DMS 273 (cell line): Measurements from ENCODE around the gene TEAD4.
A peak's percentile ranks its signal among the peaks of the same experiment; 100 is the strongest.

ENCODE experiments used
- DNase-seq: peaks from one replicate; lab custom pipeline; 2025; ENCODE audit not compliant: unreplicated experiment; lab: John Stamatoyannopoulos, UW

The TEAD4 gene

GRCh38 chr12:2960390-2960956 is 1.3 kb downstream of the TEAD4 start:
- peak; percentile 48 for DNase-seq

GRCh38 chr12:2960996-2961616 is 1.9 kb downstream of the TEAD4 start:
- DNase-seq = no peak

GRCh38 chr12:2961705-2962104 is 2.5 kb downstream of the TEAD4 start:
- no peak for DNase-seq

- DNase-seq = peak; percentile 14
These were observed 4.1 kb downstream of the TEAD4 start for GRCh38 chr12:2963154-2963759.

- no peak for DNase-seq
These were observed 4.6 kb downstream of the TEAD4 start for GRCh38 chr12:2963760-2964292.

GRCh38 chr12:2967651-2968050 is 8.5 kb downstream of the TEAD4 start:
- no peak for DNase-seq

- no peak for DNase-seq
These were observed 11.5 kb downstream of the TEAD4 start for GRCh38 chr12:2970744-2971143.

- no peak for DNase-seq
These were observed 14.4 kb downstream of the TEAD4 start for GRCh38 chr12:2973566-2973965.

- DNase-seq = no peak
These were observed 15.4 kb downstream of the TEAD4 start for GRCh38 chr12:2974560-2974971.

GRCh38 chr12:2976581-2976996 is 17.4 kb downstream of the TEAD4 start:
- DNase-seq = peak; percentile 44

- no peak for DNase-seq
These were observed 18.6 kb downstream of the TEAD4 start for GRCh38 chr12:2977776-2978175.

- DNase-seq = no peak
These were observed 20.6 kb downstream of the TEAD4 start for GRCh38 chr12:2979806-2980205.

GRCh38 chr12:2980630-2981029 is 21.4 kb downstream of the TEAD4 start:
- no peak for DNase-seq

GRCh38 chr12:2982361-2982760 is 23.2 kb downstream of the TEAD4 start:
- peak; percentile 64 for DNase-seq

GRCh38 chr12:2984249-2984648 is 25.1 kb downstream of the TEAD4 start:
- DNase-seq = no peak

- no peak for DNase-seq
These were observed 25.5 kb downstream of the TEAD4 start for GRCh38 chr12:2984698-2985097.

GRCh38 chr12:2986876-2987275 is 27.7 kb downstream of the TEAD4 start:
- no peak for DNase-seq

- DNase-seq = no peak
These were observed 29.3 kb downstream of the TEAD4 start for GRCh38 chr12:2988494-2988893.

- DNase-seq = no peak
These were observed 33.5 kb downstream of the TEAD4 start for GRCh38 chr12:2992724-2993123.

GRCh38 chr12:2997989-2998670 is 38.9 kb downstream of the TEAD4 start:
- no peak for DNase-seq

GRCh38 chr12:2998789-2999264 is 39.6 kb downstream of the TEAD4 start:
- no peak for DNase-seq
